GM10248 (cell line): ENCODE results near the gene MMP14.

Source experiments
- CTCF ChIA-PET: fragments of 300-600 bp; sonication (Branson Sonifier 250); formaldehyde crosslinking; extraction: SDS; loops from one replicate; lab custom pipeline; 2021; ENCODE audit warnings: antibody characterized with exemption; lab: Yijun Ruan, JAX
- POLR2A ChIA-PET: fragments of 350-650 bp; sonication (Branson Sonifier 250); formaldehyde crosslinking; extraction: SDS; loops from one replicate; lab custom pipeline; 2020; ENCODE audit warnings: antibody characterized with exemption; lab: Yijun Ruan, JAX
- DNase-seq: peaks from one replicate; pipeline ENCODE4 v3.0.0; 2012; ENCODE audit errors: extremely low spot score
- TF ChIP-seq, protein P1 (sequence below): IDR thresholded peaks from 2 replicates; pipeline ENCODE4 v1.5.1; 2012; ENCODE audit warnings: mild to moderate bottlenecking, low read depth; ENCODE audit errors: extremely low read depth, missing control alignments, control extremely low read depth

MMP14 gene

DNA sequence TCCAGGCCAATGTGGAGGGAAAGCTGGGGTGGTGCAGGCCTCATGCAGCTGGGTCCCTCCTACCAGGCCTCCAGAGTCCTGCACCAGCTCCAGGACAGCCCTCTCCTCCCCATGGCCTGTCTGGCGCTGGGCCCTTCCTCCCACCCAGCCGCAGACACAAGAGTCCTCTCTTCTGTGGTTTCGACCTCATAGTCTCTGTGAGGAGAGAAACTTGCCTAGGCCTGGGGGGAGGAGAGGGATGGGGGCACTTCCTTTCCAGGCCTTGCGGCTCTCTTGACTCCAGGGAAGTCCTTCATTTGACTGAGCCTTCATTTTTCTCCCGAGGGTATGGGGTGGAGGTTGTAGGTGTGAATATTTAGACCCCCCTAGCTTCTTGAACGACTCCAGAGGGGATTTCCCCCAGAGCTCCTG lies 2.3 kb downstream of the MMP14 start:
- POLR2A ChIA-PET, result no interaction called here
- TF ChIP-seq, protein P1, sequence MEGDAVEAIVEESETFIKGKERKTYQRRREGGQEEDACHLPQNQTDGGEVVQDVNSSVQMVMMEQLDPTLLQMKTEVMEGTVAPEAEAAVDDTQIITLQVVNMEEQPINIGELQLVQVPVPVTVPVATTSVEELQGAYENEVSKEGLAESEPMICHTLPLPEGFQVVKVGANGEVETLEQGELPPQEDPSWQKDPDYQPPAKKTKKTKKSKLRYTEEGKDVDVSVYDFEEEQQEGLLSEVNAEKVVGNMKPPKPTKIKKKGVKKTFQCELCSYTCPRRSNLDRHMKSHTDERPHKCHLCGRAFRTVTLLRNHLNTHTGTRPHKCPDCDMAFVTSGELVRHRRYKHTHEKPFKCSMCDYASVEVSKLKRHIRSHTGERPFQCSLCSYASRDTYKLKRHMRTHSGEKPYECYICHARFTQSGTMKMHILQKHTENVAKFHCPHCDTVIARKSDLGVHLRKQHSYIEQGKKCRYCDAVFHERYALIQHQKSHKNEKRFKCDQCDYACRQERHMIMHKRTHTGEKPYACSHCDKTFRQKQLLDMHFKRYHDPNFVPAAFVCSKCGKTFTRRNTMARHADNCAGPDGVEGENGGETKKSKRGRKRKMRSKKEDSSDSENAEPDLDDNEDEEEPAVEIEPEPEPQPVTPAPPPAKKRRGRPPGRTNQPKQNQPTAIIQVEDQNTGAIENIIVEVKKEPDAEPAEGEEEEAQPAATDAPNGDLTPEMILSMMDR, result no peak
- CTCF ChIA-PET, result interaction anchor here (1.3 to 9.8 kb wide), 7 partner anchors 8 to 277 kb away, joined by 3 to 89 read pairs (median 11); partner anchors contain the start of gene LRP10
- no peak for DNase-seq

DNA sequence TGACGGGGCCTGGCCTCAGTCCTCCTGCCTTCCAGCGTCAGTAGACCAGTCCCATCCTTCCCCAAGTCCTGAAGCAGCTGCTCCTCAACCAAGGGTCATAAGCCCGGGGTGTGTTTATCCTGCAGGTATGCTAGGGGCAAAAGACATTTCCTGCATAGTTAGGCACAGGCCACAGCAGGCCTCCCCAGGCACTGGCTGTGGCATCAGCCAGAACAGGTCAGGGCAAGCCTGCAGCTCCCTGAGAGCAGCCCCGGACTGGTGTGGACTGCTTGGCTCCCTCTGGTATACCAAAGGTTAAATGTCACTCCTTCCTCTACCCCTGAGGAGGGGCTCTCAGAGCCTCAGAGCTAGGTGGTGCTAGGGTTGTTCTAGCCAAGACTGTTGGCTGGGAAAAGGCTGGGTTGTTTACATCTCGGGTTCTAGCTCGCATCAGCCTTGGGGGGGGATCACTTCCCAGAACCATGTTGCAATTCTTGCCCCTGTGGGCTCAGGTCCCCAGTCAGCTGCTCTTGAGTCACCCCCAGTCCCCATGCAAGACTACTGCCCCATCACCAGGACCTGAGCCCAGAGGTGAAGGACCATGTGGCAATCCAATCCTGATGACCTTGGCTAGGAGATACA lies 2.9 kb downstream of the MMP14 start:
- POLR2A ChIA-PET, result no interaction called here
- CTCF ChIA-PET, result interaction anchor here (1.1 to 9.8 kb wide), 8 partner anchors 9 to 278 kb away, joined by 3 to 89 read pairs (median 9); partner anchors contain the start of gene LRP10

GRCh38 chr14:22841311-22841710 lies 4.9 kb downstream of the MMP14 start:
- CTCF ChIA-PET, result interaction anchor here (1.1 to 9.8 kb wide), 5 partner anchors 11 to 271 kb away, joined by 3 to 89 read pairs (median 4); no protein-coding TSS in a partner anchor
- TF ChIP-seq, protein P1, result no peak
- DNase-seq, result no peak
- POLR2A ChIA-PET, result no interaction called here

More for the DNA sequence above, 2.9 kb downstream of the MMP14 start:
- DNase-seq, result no peak
- TF ChIP-seq, protein P1, result no peak

GRCh38 chr14:22841769-22842168 lies 5.4 kb downstream of the MMP14 start:
- ChIA-PET CTCF (interaction anchor here (1.4 to 9.8 kb wide), 3 partner anchors 11 to 24 kb away, joined by 3 to 89 read pairs (median 49); no protein-coding TSS in a partner anchor), POLR2A (no interaction called here)
- TF ChIP-seq, protein P1, result no peak
- no peak for DNase-seq

GRCh38 chr14:22842211-22843122 lies 6.1 kb downstream of the MMP14 start:
- CTCF ChIA-PET, result interaction anchor here (0.8 to 9.8 kb wide), 6 partner anchors 8 to 58 kb away, joined by 3 to 49 read pairs (median 4); no protein-coding TSS in a partner anchor

More at GRCh38 chr14:22842211-22843122, 6.1 kb downstream of the MMP14 start:
- TF ChIP-seq, protein P1, result no peak
- POLR2A ChIA-PET, result no interaction called here
- no peak for DNase-seq
